ENCODE results near the gene PSG3. TPM values are rescaled to one million over a fixed set of nuclear protein-coding genes. Genes with fewer than 3 reads are reported as not detected.
"Not testable (repeated sequence)": the region's sequence is repeated elsewhere in the genome, so short reads cannot be mapped to it uniquely, and the experiment has no call there.

PSG3 gene
- total RNA-seq, 1 donor from 2014 or later: not detected

DNA sequence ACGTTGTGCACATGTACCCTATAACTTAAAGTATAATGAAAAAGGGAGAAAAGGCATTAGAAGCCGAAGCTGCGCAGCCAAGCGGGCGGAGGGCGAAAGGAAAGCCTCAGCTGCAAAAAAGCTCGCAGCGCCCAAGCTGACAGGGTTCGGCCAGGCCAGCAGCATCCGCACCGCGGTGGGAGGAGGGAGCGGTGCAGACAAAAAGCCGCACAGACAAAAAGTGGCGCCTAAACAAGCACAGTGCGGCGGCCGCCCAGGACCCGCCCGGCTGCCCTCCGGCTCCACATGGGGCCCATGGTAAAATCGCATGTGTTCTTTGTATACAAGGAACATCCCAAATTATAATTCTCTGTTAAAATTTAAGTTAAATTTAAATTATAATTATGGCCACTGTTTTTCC is 42.4 kb downstream of the PSG3 start:
- CTCF ChIA-PET: no interaction called here
- Mint-ChIP-seq H3K9me3 (peaks cover 2% of the 10 kb centered on the region), H3K27ac (no peak overlapping the region), H3K36me3 (ENCODE audit: low read depth) (no peaks in the 10 kb centered on the region), H3K4me1 (no peaks in the 10 kb centered on the region), H3K4me3 (no peak overlapping the region), H3K27me3 (peaks cover 30% of the 10 kb centered on the region)
- DNase-seq: no peak
- POLR2A ChIA-PET: no interaction called here
- ATAC-seq (ENCODE audit: low read depth): no peak
- TF ChIP-seq, protein P1, sequence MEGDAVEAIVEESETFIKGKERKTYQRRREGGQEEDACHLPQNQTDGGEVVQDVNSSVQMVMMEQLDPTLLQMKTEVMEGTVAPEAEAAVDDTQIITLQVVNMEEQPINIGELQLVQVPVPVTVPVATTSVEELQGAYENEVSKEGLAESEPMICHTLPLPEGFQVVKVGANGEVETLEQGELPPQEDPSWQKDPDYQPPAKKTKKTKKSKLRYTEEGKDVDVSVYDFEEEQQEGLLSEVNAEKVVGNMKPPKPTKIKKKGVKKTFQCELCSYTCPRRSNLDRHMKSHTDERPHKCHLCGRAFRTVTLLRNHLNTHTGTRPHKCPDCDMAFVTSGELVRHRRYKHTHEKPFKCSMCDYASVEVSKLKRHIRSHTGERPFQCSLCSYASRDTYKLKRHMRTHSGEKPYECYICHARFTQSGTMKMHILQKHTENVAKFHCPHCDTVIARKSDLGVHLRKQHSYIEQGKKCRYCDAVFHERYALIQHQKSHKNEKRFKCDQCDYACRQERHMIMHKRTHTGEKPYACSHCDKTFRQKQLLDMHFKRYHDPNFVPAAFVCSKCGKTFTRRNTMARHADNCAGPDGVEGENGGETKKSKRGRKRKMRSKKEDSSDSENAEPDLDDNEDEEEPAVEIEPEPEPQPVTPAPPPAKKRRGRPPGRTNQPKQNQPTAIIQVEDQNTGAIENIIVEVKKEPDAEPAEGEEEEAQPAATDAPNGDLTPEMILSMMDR (IDR thresholded peaks at IDR 0.05): no peak
- intact Hi-C loops (cut with micrococcal nuclease): no loop called here

DNA sequence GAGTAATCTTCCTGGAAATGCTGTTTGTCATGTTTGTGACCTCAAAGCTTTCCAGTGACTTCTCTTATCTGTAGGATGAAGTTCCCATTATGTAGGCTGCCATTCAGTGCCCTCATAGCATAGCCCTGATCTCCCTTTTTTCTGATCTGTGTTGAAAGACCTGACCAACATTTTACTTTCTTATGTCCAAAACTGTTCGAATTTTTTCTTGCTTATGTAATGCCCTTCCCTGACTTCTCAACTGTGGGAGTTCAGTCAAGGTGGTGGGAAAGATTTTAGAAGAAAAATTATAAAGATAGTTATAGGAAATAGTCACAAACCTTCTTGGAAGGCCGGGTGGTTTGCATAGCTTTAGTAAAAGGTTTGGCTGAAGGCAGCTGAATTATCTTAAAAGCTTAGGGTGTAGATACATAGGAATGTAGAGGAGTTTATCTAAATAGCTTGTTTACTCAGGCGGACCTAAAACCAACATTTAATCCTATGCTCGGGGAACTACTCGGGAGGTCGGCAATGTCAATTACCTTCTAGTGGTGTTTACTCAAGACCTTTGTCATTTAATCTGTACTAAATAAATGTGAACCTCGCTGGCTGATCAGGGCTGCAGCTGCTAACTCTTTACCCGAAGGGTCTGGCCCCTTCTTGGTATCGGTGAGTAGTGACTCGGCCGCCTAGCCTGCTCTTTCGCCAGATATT is 44.3 kb downstream of the PSG3 start:
- intact Hi-C loops (cut with micrococcal nuclease): no loop called here
- H3K27ac Mint-ChIP-seq: no peak overlapping the region
- no peak for ATAC-seq (ENCODE audit: low read depth)
- CTCF ChIA-PET: no interaction called here
- peaks cover 38% of the 10 kb centered on the region for H3K27me3 Mint-ChIP-seq
- H3K4me1 Mint-ChIP-seq: no peaks in the 10 kb centered on the region
- no peaks in the 10 kb centered on the region for H3K36me3 Mint-ChIP-seq (ENCODE audit: low read depth)
- TF ChIP-seq, protein P1 (IDR thresholded peaks at IDR 0.05): no peak
- peaks cover 2% of the 10 kb centered on the region for H3K9me3 Mint-ChIP-seq
- H3K4me3 Mint-ChIP-seq: no peak overlapping the region
- POLR2A ChIA-PET: no interaction called here
- DNase-seq: no peak

DNA sequence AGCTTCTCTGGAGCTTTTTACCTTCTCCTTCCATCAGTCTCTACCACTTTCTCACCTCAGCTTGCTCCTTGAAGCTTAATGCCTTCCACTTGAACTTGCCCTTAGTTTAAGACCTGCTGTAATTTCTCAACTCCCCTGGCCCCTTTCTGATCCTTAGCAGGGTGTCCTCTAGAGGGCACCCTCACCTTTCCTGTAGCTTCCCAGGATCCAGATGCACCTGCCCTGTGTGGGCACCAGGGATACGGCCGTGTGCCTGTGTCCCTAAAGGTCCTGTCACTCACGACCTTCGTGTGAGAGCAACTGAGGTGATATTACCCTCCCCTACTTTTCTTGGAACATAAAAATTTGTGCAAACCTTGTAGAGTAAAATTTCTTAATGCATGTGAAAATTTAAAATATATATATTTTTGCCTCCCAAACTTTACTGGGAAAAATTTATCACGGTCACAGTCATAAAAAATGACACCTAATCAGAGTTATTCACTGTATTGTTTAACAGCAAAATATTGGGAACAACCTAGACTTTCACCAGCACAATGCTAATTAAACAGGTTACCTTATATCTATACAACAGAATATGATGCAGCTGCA is 46.4 kb downstream of the PSG3 start:
- Mint-ChIP-seq H3K36me3 (ENCODE audit: low read depth) (no peaks in the 10 kb centered on the region), H3K27me3 (peaks cover 36% of the 10 kb centered on the region), H3K4me3 (no peak overlapping the region), H3K9me3 (peaks cover 2% of the 10 kb centered on the region), H3K4me1 (no peaks in the 10 kb centered on the region), H3K27ac (no peak overlapping the region)
- no peak for DNase-seq
- intact Hi-C loops (cut with micrococcal nuclease): no loop called here
- CTCF ChIA-PET: no interaction called here
- POLR2A ChIA-PET: no interaction called here
- TF ChIP-seq, protein P1 (IDR thresholded peaks at IDR 0.05): no peak
- no peak for ATAC-seq (ENCODE audit: low read depth)

DNA sequence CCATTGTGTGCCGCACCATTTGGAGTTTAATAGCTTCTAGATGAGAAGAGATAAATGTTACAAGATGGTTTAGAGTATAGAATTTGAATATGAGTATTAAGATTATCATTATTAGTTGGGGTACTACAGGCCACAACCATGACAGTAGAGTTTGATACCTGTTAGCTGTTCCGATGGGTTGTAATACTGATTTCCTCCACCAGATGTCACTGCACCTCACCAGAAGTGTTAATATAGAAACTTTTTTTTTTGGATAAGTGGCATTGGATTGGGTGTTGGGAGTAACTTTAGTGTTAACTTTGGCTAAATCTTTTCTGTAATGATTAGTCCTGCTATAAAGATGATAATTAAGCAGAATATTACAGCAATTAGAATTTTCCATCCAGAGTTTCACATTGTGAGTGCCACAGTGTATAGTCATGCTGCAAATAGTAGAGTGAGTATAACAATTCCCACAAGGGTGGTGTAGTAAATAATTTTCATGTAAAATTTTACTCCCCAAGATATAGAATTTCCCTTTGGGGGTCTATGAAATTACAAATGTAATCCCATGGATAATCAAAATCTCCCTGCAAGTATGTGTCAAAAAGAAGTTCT is 56.3 kb downstream of the PSG3 start:
- no peak overlapping the region for H3K4me3 Mint-ChIP-seq
- peaks cover 3% of the 10 kb centered on the region for H3K27me3 Mint-ChIP-seq
- no peaks in the 10 kb centered on the region for H3K4me1 Mint-ChIP-seq
- H3K36me3 Mint-ChIP-seq (ENCODE audit: low read depth): no peaks in the 10 kb centered on the region
- ChIA-PET POLR2A (no interaction called here), CTCF (interaction anchor here (0.6 to 1.2 kb wide), 5 partner anchors 9 to 83 kb away, joined by 3 read pairs; no protein-coding TSS in a partner anchor)
- TF ChIP-seq, protein P1 (IDR thresholded peaks at IDR 0.05): peak; percentile 24
- H3K9me3 Mint-ChIP-seq: peaks cover 29% of the 10 kb centered on the region
- DNase-seq (no peak), ATAC-seq (ENCODE audit: low read depth) (no peak)
- intact Hi-C loops (cut with micrococcal nuclease): no loop called here
- H3K27ac Mint-ChIP-seq: no peak overlapping the region

DNA sequence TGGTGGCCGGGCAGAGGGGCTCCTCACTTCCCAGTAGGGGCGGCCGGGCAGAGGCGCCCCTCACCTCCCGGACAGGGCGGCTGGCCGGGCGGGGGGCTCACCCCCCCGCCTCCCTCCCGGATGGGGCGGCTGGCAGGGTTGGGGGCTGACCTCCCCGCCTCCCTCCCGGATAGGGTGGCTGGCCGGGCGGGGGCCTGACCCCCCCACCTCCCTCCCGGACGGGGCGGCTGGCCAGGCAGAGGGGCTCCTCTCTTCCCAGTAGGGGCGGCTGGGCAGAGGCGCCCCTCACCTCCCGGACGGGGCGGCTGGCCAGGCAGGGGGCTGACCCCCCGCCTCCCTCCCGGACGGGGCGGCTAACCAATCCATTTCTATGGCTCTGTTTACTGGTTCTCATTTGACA is 64.0 kb downstream of the PSG3 start:
- POLR2A ChIA-PET; H3K4me1 Mint-ChIP-seq; CTCF ChIA-PET; H3K4me3 Mint-ChIP-seq; H3K36me3 Mint-ChIP-seq (ENCODE audit: low read depth); ATAC-seq (ENCODE audit: low read depth); H3K27ac Mint-ChIP-seq; H3K27me3 Mint-ChIP-seq; DNase-seq; intact Hi-C loops (cut with micrococcal nuclease): not testable (repeated sequence)
- peaks cover 20% of the 10 kb centered on the region for H3K9me3 Mint-ChIP-seq

DNA sequence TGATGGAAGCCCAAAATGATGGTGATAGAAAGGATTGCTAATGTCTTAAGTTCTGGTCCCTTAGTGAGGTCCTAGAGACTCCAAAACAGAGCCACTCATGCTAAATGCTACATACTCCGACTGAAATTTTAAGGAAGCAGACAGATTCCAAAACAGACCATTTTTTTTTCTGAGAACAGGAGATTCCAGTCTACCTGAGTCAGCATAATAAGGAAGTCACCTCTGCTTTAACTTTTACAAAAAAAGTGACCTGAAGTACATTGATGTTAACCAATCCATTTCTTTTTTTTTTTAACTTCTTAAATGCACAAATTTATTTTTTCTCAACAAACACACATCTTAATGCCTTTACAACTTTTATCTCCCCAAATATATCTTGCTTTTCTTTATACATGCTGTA is 65.7 kb downstream of the PSG3 start:
- H3K27me3 Mint-ChIP-seq; H3K4me3 Mint-ChIP-seq; intact Hi-C loops (cut with micrococcal nuclease); CTCF ChIA-PET; DNase-seq; H3K27ac Mint-ChIP-seq; H3K4me1 Mint-ChIP-seq; H3K36me3 Mint-ChIP-seq (ENCODE audit: low read depth); ATAC-seq (ENCODE audit: low read depth); POLR2A ChIA-PET: not testable (repeated sequence)
- H3K9me3 Mint-ChIP-seq: peaks cover 19% of the 10 kb centered on the region

All from activated B cell treated with CpG ODN at 0.5 μM for 24 hours (primary cell).